AG09319 (cell line): ENCODE measurements around the gene ESRRA.

Experiments
- DNase-seq: peaks from one replicate; pipeline ENCODE4 v3.0.0-alpha.2; 2010; ENCODE audit warnings: low read depth; ENCODE audit errors: extremely low read depth
- CTCF ChIP-seq: IDR thresholded peaks from 2 replicates; pipeline ENCODE4 v1.5.1; 2011; ENCODE audit warnings: low read depth, mild to moderate bottlenecking, inconsistent platforms, low read length, moderate library complexity

ESRRA gene

GRCh38 chr11:64291262-64291751, 14.0 kb upstream of the ESRRA start, which contains the start of gene KCNK4:
TSS of gene KCNK4 (plus strand) at chr11:64291302. CDS start at chr11:64293019, 1,717 bp downstream.
- no peak for TF ChIP-seq CTCF

GRCh38 chr11:64291752-64292459, 13.4 kb upstream of the ESRRA start:
- TF ChIP-seq CTCF, result no peak
- no peak for DNase-seq

More at GRCh38 chr11:64291262-64291751, 14.0 kb upstream of the ESRRA start, which contains the start of gene KCNK4:
- DNase-seq, result no peak

GRCh38 chr11:64292460-64293254, 12.7 kb upstream of the ESRRA start:
- DNase-seq, result no peak
- TF ChIP-seq CTCF, result no peak

GRCh38 chr11:64294774-64295173, 10.6 kb upstream of the ESRRA start:
- no peak for DNase-seq
- no peak for TF ChIP-seq CTCF

GRCh38 chr11:64295760-64296159, 9.6 kb upstream of the ESRRA start:
- DNase-seq, result no peak
- no peak for TF ChIP-seq CTCF

- no peak for TF ChIP-seq CTCF
- DNase-seq, result no peak
These were observed 9.1 kb upstream of the ESRRA start for GRCh38 chr11:64296236-64296635.
